Peyer's patch (tissue), 4 donors: ENCODE data around the gene EYS.

Source experiments
- CTCF ChIP-seq, 6 experiments: fragments of 450-650 bp in 4 of 6; fragments of 200-600 bp in 2 of 6; sonication (generic) in 1 of 6; IDR thresholded peaks; one replicate each; pipeline ENCODE4 v1.5.1; 2017 to 2019; ENCODE audit warnings: antibody characterized with exemption in 6 of 6, mild to moderate bottlenecking in 3 of 6, moderate library complexity in 1 of 6
- POLR2A ChIP-seq, 2 donors: fragments of 450-650 bp; IDR thresholded peaks; one replicate each; pipeline ENCODE4 v1.5.1; 2017; ENCODE audit warnings: antibody characterized with exemption in 2 of 2, mild to moderate bottlenecking in 2 of 2, moderate library complexity in 2 of 2

GRCh38 chr6:63808576-63808975 is 1898.5 kb downstream of the EYS start:
- TF ChIP-seq CTCF (IDR thresholded peaks at IDR 0.05) = no peak
- TF ChIP-seq POLR2A (IDR thresholded peaks at IDR 0.05) = no peak
